GM11168 (cell line): ENCODE results near the gene GTF2IRD2.
"Not testable (repeated sequence)": the region's sequence is repeated elsewhere in the genome, so short reads cannot be mapped to it uniquely, and the experiment has no call there.

Source experiments
- in situ Hi-C: fragments of 300-500 bp; cut with MboI; formaldehyde crosslinking; loops from one replicate; pipeline ENCODE4 v1.12.0; 2022; ENCODE audit warnings: low sequenced_read_pairs; ENCODE audit not compliant: unreplicated experiment

GTF2IRD2 gene

GRCh38 chr7:74850833-74851721 lies at the start of gene GTF2IRD2:
Gene GTF2IRD2, minus strand, starts transcription at chr7:74851605. Its CDS starts 15,227 bp downstream, at chr7:74836378.
- in situ Hi-C loops, result loop anchor here (25.0 kb wide), 2 partner anchors 139 to 439 kb away; no protein-coding TSS in a partner anchor

GRCh38 chr7:74890158-74891123 lies 39.0 kb upstream of the GTF2IRD2 start:
- in situ Hi-C loops, result not testable (repeated sequence)

- in situ Hi-C loops, result not testable (repeated sequence)
These were observed 38.2 kb upstream of the GTF2IRD2 start for GRCh38 chr7:74889518-74890129.

GRCh38 chr7:74885295-74885694 lies 33.9 kb upstream of the GTF2IRD2 start:
- in situ Hi-C loops, result not testable (repeated sequence)

GRCh38 chr7:74882110-74882509 lies 30.7 kb upstream of the GTF2IRD2 start:
- in situ Hi-C loops, result not testable (repeated sequence)

- in situ Hi-C loops, result loop anchor here (25.0 kb wide), 2 partner anchors 163 to 463 kb away; no protein-coding TSS in a partner anchor
These were observed 23.5 kb upstream of the GTF2IRD2 start for GRCh38 chr7:74874748-74875512.

- in situ Hi-C loops, result loop anchor here (25.0 kb wide), 2 partner anchors 162 to 462 kb away; no protein-coding TSS in a partner anchor
These were observed 22.8 kb upstream of the GTF2IRD2 start for GRCh38 chr7:74874104-74874747.

- in situ Hi-C loops, result loop anchor here (25.0 kb wide), 2 partner anchors 160 to 460 kb away; no protein-coding TSS in a partner anchor
These were observed 21.1 kb upstream of the GTF2IRD2 start for GRCh38 chr7:74872542-74872941.

GRCh38 chr7:74865777-74866176 lies 14.4 kb upstream of the GTF2IRD2 start:
- in situ Hi-C loops, result loop anchor here (5.0 to 25.0 kb wide), 3 partner anchors 153 to 453 kb away; no protein-coding TSS in a partner anchor

GRCh38 chr7:74849853-74850252 lies 1.6 kb downstream of the GTF2IRD2 start:
- in situ Hi-C loops, result loop anchor here (25.0 kb wide), 2 partner anchors 138 to 438 kb away; no protein-coding TSS in a partner anchor

- in situ Hi-C loops, result not testable (repeated sequence)
These were observed 21.0 kb downstream of the GTF2IRD2 start for GRCh38 chr7:74830411-74830810.

- in situ Hi-C loops, result not testable (repeated sequence)
These were observed 21.4 kb downstream of the GTF2IRD2 start for GRCh38 chr7:74829959-74830358.

GRCh38 chr7:74821259-74821658 lies 30.1 kb downstream of the GTF2IRD2 start:
- in situ Hi-C loops, result loop anchor here (25.0 kb wide), 1 partner anchor 1559 kb away; no protein-coding TSS in a partner anchor

GRCh38 chr7:74820146-74820805 lies 31.1 kb downstream of the GTF2IRD2 start:
- in situ Hi-C loops, result loop anchor here (25.0 kb wide), 1 partner anchor 1558 kb away; no protein-coding TSS in a partner anchor

GRCh38 chr7:74815882-74816281 lies 35.5 kb downstream of the GTF2IRD2 start:
- in situ Hi-C loops, result loop anchor here (25.0 kb wide), 1 partner anchor 1554 kb away; no protein-coding TSS in a partner anchor

- in situ Hi-C loops, result not testable (repeated sequence)
These were observed 52.8 kb downstream of the GTF2IRD2 start for GRCh38 chr7:74798644-74799043.

GRCh38 chr7:74797848-74798622 lies 53.4 kb downstream of the GTF2IRD2 start:
- in situ Hi-C loops, result not testable (repeated sequence)
